OCI-LY1 (cell line): ENCODE data around the gene PLCG2.

Experiments used
- H2AFZ ChIP-seq: fragments of 200-600 bp; sonication (generic), shearing (Covaris generic); 2 replicates; pipeline ENCODE4 v1.6.0; 2014; ENCODE audit warnings: antibody characterized with exemption, mild to moderate bottlenecking, low read length
- H3F3A ChIP-seq: fragments of 200-600 bp; sonication (generic), shearing (Covaris generic); 2 replicates; pipeline ENCODE4 v1.6.0; 2014; ENCODE audit warnings: mild to moderate bottlenecking, antibody characterized with exemption, low read length, moderate library complexity; ENCODE audit not compliant: insufficient read depth
- H3K27ac ChIP-seq: fragments of 200-600 bp; sonication (generic); 2 replicates; pipeline ENCODE4 v1.5.1; 2014; ENCODE audit warnings: low read length, mixed run types, mild to moderate bottlenecking, low read depth; ENCODE audit not compliant: poor library complexity, severe bottlenecking
- H3K27me3 ChIP-seq: fragments of 200-600 bp; sonication (generic); 2 replicates; pipeline ENCODE4 v1.6.0; 2014; ENCODE audit warnings: antibody characterized with exemption, mild to moderate bottlenecking, low read length, moderate library complexity; ENCODE audit not compliant: insufficient read depth
- H3K36me3 ChIP-seq: fragments of 200-600 bp; sonication (generic); 2 replicates; pipeline ENCODE4 v1.6.1; 2014; ENCODE audit warnings: mild to moderate bottlenecking, antibody characterized with exemption, low read length, moderate library complexity, mixed read lengths; ENCODE audit not compliant: insufficient read depth
- H3K4me1 ChIP-seq: fragments of 200-600 bp; sonication (generic); 2 replicates; pipeline ENCODE4 v1.5.1; 2014; ENCODE audit warnings: mild to moderate bottlenecking, low read length, moderate library complexity; ENCODE audit not compliant: insufficient read depth, severe bottlenecking
- H3K4me2 ChIP-seq: fragments of 200-600 bp; sonication (generic), shearing (Covaris generic); 2 replicates; pipeline ENCODE4 v1.6.1; 2014; ENCODE audit warnings: low read length
- H3K4me3 ChIP-seq: fragments of 200-600 bp; sonication (generic); 2 replicates; pipeline ENCODE4 v1.5.1; 2014; ENCODE audit warnings: low read length, low read depth, mild to moderate bottlenecking, mixed read lengths; ENCODE audit not compliant: poor library complexity, severe bottlenecking
- H3K79me2 ChIP-seq: fragments of 200-600 bp; shearing (Covaris generic); 2 replicates; pipeline ENCODE4 v1.6.1; 2016; ENCODE audit warnings: mixed run types, low read length, mixed read lengths; ENCODE audit not compliant: insufficient read depth
- H3K9ac ChIP-seq: fragments of 200-600 bp; sonication (generic), shearing (Covaris generic); 2 replicates; pipeline ENCODE4 v1.6.1; 2014; ENCODE audit warnings: mild to moderate bottlenecking, low read length, mixed read lengths
- H3K9me2 ChIP-seq: fragments of 200-600 bp; sonication (generic), shearing (Covaris generic); 2 replicates; pipeline ENCODE4 v1.6.1; 2014; ENCODE audit warnings: low read depth, mild to moderate bottlenecking, low read length, mixed read lengths
- H3K9me3 ChIP-seq: fragments of 200-600 bp; shearing (Covaris generic); 2 replicates; pipeline ENCODE4 v1.6.1; 2014; ENCODE audit warnings: low read length, mixed read lengths
- H4K20me1 ChIP-seq: fragments of 200-600 bp; sonication (generic), shearing (Covaris generic); 2 replicates; pipeline ENCODE4 v1.6.0; 2016; ENCODE audit warnings: mild to moderate bottlenecking, low read length; ENCODE audit not compliant: insufficient read depth
- CTCF ChIP-seq: fragments of 200-600 bp; sonication (generic), shearing (Covaris generic); IDR thresholded peaks from 2 replicates; pipeline ENCODE4 v1.5.1; 2017; ENCODE audit warnings: mild to moderate bottlenecking, antibody characterized with exemption, low read length, moderate library complexity, mixed read lengths
- EZH2 ChIP-seq: fragments of 200-600 bp; sonication (generic), shearing (Covaris generic); IDR thresholded peaks from 2 replicates; pipeline ENCODE4 v1.8.0; 2017; ENCODE audit warnings: borderline replicate concordance, mixed run types, mild to moderate bottlenecking, antibody characterized with exemption, low read length, moderate library complexity, mixed read lengths

The PLCG2 gene

GRCh38 chr16:81939164-81940056, 160.3 kb downstream of the PLCG2 start:
- H3K27me3 ChIP-seq: no peaks in the 10 kb centered on the region
- no peak overlapping the region for H2AFZ ChIP-seq
- no peaks in the 10 kb centered on the region for H3K9me2 ChIP-seq
- no peak overlapping the region for H3K4me3 ChIP-seq
- H3K9me3 ChIP-seq: no peaks in the 10 kb centered on the region
- no peaks in the 10 kb centered on the region for H3K4me1 ChIP-seq
- H3K27ac ChIP-seq: no peak overlapping the region
- no peak overlapping the region for H3K9ac ChIP-seq
- no peaks in the 10 kb centered on the region; the same call in 1 of the 2 replicates for H4K20me1 ChIP-seq
- H3K4me2 ChIP-seq: no peak overlapping the region
- no peaks in the 10 kb centered on the region for H3K79me2 ChIP-seq
- H3K36me3 ChIP-seq: peaks cover 100% of the 10 kb centered on the region
- TF ChIP-seq CTCF (no peak), EZH2 (no peak)
- no peaks in the 10 kb centered on the region for H3F3A ChIP-seq

- H3K9me2 ChIP-seq: no peaks in the 10 kb centered on the region
- H3K4me2 ChIP-seq: no peak overlapping the region
- no peak overlapping the region for H2AFZ ChIP-seq
- no peaks in the 10 kb centered on the region; the same call in 1 of the 2 replicates for H4K20me1 ChIP-seq
- H3K9ac ChIP-seq: no peak overlapping the region
- H3K27ac ChIP-seq: no peak overlapping the region
- no peaks in the 10 kb centered on the region for H3K4me1 ChIP-seq
- no peak overlapping the region for H3K4me3 ChIP-seq
- H3K9me3 ChIP-seq: no peaks in the 10 kb centered on the region
- H3F3A ChIP-seq: no peaks in the 10 kb centered on the region
- no peaks in the 10 kb centered on the region for H3K27me3 ChIP-seq
- H3K79me2 ChIP-seq: no peaks in the 10 kb centered on the region
- TF ChIP-seq EZH2: no peak
- peak; percentile 16; the same call in 1 of the 2 replicates for TF ChIP-seq CTCF
- peaks cover 100% of the 10 kb centered on the region for H3K36me3 ChIP-seq
Measured at GRCh38 chr16:81940781-81941560, 161.9 kb downstream of the PLCG2 start.

- H3K4me2 ChIP-seq: no peak overlapping the region
- H3K4me1 ChIP-seq: no peaks in the 10 kb centered on the region
- H3K9me3 ChIP-seq: no peaks in the 10 kb centered on the region
- no peaks in the 10 kb centered on the region for H3K79me2 ChIP-seq
- H4K20me1 ChIP-seq: no peaks in the 10 kb centered on the region; the same call in 1 of the 2 replicates
- no peaks in the 10 kb centered on the region for H3K9me2 ChIP-seq
- no peaks in the 10 kb centered on the region for H3K27me3 ChIP-seq
- peaks cover 100% of the 10 kb centered on the region for H3K36me3 ChIP-seq
- no peak for TF ChIP-seq EZH2
- TF ChIP-seq CTCF: no peak
- H2AFZ ChIP-seq: no peak overlapping the region
- H3K4me3 ChIP-seq: no peak overlapping the region
- H3F3A ChIP-seq: no peaks in the 10 kb centered on the region
- no peak overlapping the region for H3K27ac ChIP-seq
- H3K9ac ChIP-seq: no peak overlapping the region
Measured at GRCh38 chr16:81942007-81942601, 163.0 kb downstream of the PLCG2 start.
